GM21447 (cell line): ENCODE measurements around the gene BTBD18.

Source experiments
- ATAC-seq: cut with Tn5 transposase; IDR thresholded peaks from one replicate; pipeline ENCODE4 v1.9.1; 2021; ENCODE audit not compliant: unreplicated experiment

Gene BTBD18

GRCh38 chr11:57776577-57777210, 25.1 kb upstream of the BTBD18 start:
- no peak for ATAC-seq

GRCh38 chr11:57776031-57776521, 24.5 kb upstream of the BTBD18 start:
- no peak for ATAC-seq

GRCh38 chr11:57775491-57775890, 23.9 kb upstream of the BTBD18 start:
- no peak for ATAC-seq

GRCh38 chr11:57773026-57773598, 21.5 kb upstream of the BTBD18 start:
- no peak for ATAC-seq

GRCh38 chr11:57772562-57772961, 20.9 kb upstream of the BTBD18 start:
- ATAC-seq, result no peak

GRCh38 chr11:57771365-57771764, 19.7 kb upstream of the BTBD18 start:
- ATAC-seq, result no peak

- no peak for ATAC-seq
Measured at GRCh38 chr11:57770793-57771192, 19.2 kb upstream of the BTBD18 start.

GRCh38 chr11:57764972-57765371, 13.4 kb upstream of the BTBD18 start:
- no peak for ATAC-seq

GRCh38 chr11:57764566-57764965, 12.9 kb upstream of the BTBD18 start:
- ATAC-seq, result no peak

GRCh38 chr11:57764021-57764420, 12.4 kb upstream of the BTBD18 start:
- ATAC-seq, result no peak

GRCh38 chr11:57763568-57763967, 11.9 kb upstream of the BTBD18 start:
- ATAC-seq, result no peak

- ATAC-seq, result no peak
Measured at GRCh38 chr11:57762235-57762861, 10.7 kb upstream of the BTBD18 start.

- peak; percentile 97 for ATAC-seq
Measured at GRCh38 chr11:57761301-57762234, 9.9 kb upstream of the BTBD18 start, which contains the start of gene CTNND1. Gene CTNND1, plus strand, starts transcription at chr11:57761802. Its CDS starts 29,677 bp downstream, at chr11:57791479.

GRCh38 chr11:57758174-57758573, 6.6 kb upstream of the BTBD18 start:
- ATAC-seq, result no peak

GRCh38 chr11:57752954-57753353, 1.3 kb upstream of the BTBD18 start:
- no peak for ATAC-seq

GRCh38 chr11:57751176-57751575, 443 bp downstream of the BTBD18 start:
- ATAC-seq, result no peak

- no peak for ATAC-seq
Measured at GRCh38 chr11:57746920-57747319, 4.7 kb downstream of the BTBD18 start.

- no peak for ATAC-seq
Measured at GRCh38 chr11:57745206-57745605, 6.4 kb downstream of the BTBD18 start.

GRCh38 chr11:57744357-57744756, 7.3 kb downstream of the BTBD18 start:
- no peak for ATAC-seq

- ATAC-seq, result no peak
Measured at GRCh38 chr11:57742087-57742452, 9.5 kb downstream of the BTBD18 start.
